Lung (tissue), 12 donors: ENCODE results near the gene IFT25. TPM values are rescaled to one million over a fixed set of nuclear protein-coding genes. Genes with fewer than 3 reads are reported as not detected.

ENCODE experiments used
- ATAC-seq: fragments of 200-7000 bp; cut with Tn5 transposase; one replicate; pipeline ENCODE4 v1.9.1; 2020; ENCODE audit warnings: moderate number of reproducible peaks; ENCODE audit not compliant: insufficient read depth, low FRiP score
- DNase-seq, 3 donors: peaks; one replicate each; pipeline ENCODE4 v3.0.0-alpha.2; 2013 to 2017
- H3K27ac ChIP-seq, 2 donors: one replicate each; pipeline ENCODE4 v1.5.1; 2013; ENCODE audit warnings: mild to moderate bottlenecking in 2 of 2, moderate library complexity in 2 of 2, control low read depth in 1 of 2, inconsistent platforms in 1 of 2, low read depth in 1 of 2, low read length in 1 of 2
- H3K27me3 ChIP-seq, 3 donors: one replicate each; pipeline ENCODE4 v1.5.1; 2013; ENCODE audit warnings: low read length in 2 of 3; ENCODE audit not compliant: control insufficient read depth in 3 of 3, insufficient read depth in 3 of 3
- H3K36me3 ChIP-seq, 4 donors: one replicate each; pipeline ENCODE4 v1.5.1; 2013; ENCODE audit warnings: low read length in 4 of 4, mild to moderate bottlenecking in 1 of 4, moderate library complexity in 1 of 4; ENCODE audit not compliant: control insufficient read depth in 4 of 4, insufficient read depth in 4 of 4
- H3K4me1 ChIP-seq, 5 donors: one replicate each; pipeline ENCODE4 v1.5.1; 2013; ENCODE audit warnings: low read length in 5 of 5, mild to moderate bottlenecking in 2 of 5, moderate library complexity in 1 of 5; ENCODE audit not compliant: control insufficient read depth in 5 of 5, insufficient read depth in 5 of 5
- H3K4me3 ChIP-seq: one replicate; pipeline ENCODE4 v1.5.1; 2013; ENCODE audit warnings: mild to moderate bottlenecking, control low read depth, moderate library complexity
- H3K9ac ChIP-seq, 2 donors: one replicate each; pipeline ENCODE4 v1.5.1; 2013; ENCODE audit warnings: low read length in 2 of 2, control low read depth in 1 of 2; ENCODE audit not compliant: insufficient read depth in 1 of 2
- H3K9me3 ChIP-seq, 4 donors: one replicate each; pipeline ENCODE4 v1.5.1; 2013; ENCODE audit warnings: low read length in 3 of 4, mild to moderate bottlenecking in 1 of 4, moderate library complexity in 1 of 4; ENCODE audit not compliant: control insufficient read depth in 4 of 4, insufficient read depth in 3 of 4
- WGBS, 2 donors: extraction: QIAGEN DNeasy Blood & Tissue Kit; methylation state at CpG; one replicate each; pipeline ENCODE4 v1.1.7; 2013; 5-methylcytosine and 5-hydroxymethylcytosine counted together
- polyA plus RNA-seq, 2 donors: library from polyadenylated mRNA; stranded (reverse); fragments of 200-250 nt; gene quantifications; one replicate each; pipeline ENCODE4 v1.2.1, GENCODE V29; 2013
- total RNA-seq, 2 donors: library from RNA; depleted of rRNA in 1 of 2; stranded (reverse); fragments of >200 nt in 1 of 2; gene quantifications; one replicate each; pipeline ENCODE4 v1.2.1, GENCODE V29; 2014 to 2021
- TF ChIP-seq, protein P1 (sequence below): IDR thresholded peaks from 2 replicates; pipeline ENCODE4 v1.5.1; 2012; ENCODE audit warnings: mild to moderate bottlenecking; ENCODE audit errors: control extremely low read depth, extremely low read depth
- donor health status: control.
- donor health status: control.
- donor health status: Bipolar disorder and iron deficiency.
- donor health status: healthy.
- donor health status: DM: yes; HTN: yes; CAD: no.

The IFT25 gene
- total and polyA plus RNA-seq, 4 donors: 18.2 to 46.1 (median 31.6) TPM

DNA sequence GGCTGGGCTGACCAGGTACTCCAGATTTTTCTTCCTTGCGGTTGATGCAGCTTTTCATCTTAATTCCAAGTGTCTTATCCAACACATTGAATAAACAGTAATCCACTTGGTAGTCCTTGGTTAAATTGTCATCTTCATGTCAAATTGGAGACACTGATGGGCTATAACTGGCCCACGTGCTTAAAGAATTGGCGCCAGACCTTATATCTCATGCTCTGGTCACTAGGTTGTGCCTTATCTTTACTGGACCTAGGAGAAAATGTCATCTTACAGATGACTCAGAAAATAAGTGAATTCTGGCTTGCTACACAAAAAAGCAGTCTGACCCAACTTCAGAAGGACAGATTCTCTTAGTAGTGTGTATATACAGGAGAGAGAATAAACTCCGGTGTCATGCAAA, 16.9 kb upstream of the IFT25 start:
- Histone ChIP-seq H3K27me3 (no peaks in the 10 kb centered on the region), H3K9me3 (no peaks in the 10 kb centered on the region), H3K4me3 (no peak overlapping the region), H3K36me3 (peaks cover 31 to 56% (median 37%) of the 10 kb centered on the region in 4 donors), H3K27ac (no peak overlapping the region), H3K9ac (no peak overlapping the region), H3K4me1 (peaks cover 0 to 2% (median 0%) of the 10 kb centered on the region in 5 donors)
- TF ChIP-seq, protein P1, sequence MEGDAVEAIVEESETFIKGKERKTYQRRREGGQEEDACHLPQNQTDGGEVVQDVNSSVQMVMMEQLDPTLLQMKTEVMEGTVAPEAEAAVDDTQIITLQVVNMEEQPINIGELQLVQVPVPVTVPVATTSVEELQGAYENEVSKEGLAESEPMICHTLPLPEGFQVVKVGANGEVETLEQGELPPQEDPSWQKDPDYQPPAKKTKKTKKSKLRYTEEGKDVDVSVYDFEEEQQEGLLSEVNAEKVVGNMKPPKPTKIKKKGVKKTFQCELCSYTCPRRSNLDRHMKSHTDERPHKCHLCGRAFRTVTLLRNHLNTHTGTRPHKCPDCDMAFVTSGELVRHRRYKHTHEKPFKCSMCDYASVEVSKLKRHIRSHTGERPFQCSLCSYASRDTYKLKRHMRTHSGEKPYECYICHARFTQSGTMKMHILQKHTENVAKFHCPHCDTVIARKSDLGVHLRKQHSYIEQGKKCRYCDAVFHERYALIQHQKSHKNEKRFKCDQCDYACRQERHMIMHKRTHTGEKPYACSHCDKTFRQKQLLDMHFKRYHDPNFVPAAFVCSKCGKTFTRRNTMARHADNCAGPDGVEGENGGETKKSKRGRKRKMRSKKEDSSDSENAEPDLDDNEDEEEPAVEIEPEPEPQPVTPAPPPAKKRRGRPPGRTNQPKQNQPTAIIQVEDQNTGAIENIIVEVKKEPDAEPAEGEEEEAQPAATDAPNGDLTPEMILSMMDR: no peak
- WGBS, 2 donors: 91 to 98% methylated on average over 4 of the region's 4 CpGs
- ATAC-seq: no peak
- no peak for DNase-seq

DNA sequence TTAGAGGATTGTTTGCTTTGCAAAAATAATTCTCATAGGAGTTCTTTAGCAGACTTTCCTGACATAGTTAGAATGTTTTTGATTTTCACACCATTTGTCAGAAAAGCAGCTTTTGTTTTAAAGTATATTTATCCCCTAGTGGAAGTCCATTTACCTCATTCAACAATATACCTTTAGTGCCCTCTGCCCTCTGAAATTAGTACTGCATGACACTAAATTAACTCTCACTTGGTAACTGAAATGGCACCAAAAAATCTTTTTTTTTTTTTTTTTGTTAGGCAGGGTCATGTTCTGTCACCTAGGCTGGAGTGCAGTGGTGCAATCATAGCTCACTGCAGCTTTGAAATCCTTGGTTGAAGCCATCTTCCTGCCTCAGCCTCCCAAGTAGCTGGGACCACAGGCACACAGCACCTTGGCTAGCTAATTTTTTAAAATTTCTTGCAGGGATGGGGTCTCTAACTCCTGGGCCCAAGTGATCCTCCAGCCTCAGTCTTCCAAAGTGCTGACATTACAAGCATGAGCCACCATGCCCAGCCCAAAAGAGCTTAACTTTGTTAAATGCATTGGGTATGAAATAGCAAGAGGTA, 14.3 kb upstream of the IFT25 start:
- no peak overlapping the region for H3K9ac ChIP-seq
- H3K27me3 ChIP-seq: no peaks in the 10 kb centered on the region
- ATAC-seq: no peak
- H3K27ac ChIP-seq: no peak overlapping the region
- DNase-seq: peak in 1 of 3 donors; percentile 19
- TF ChIP-seq, protein P1: peak; percentile 51
- H3K9me3 ChIP-seq: no peaks in the 10 kb centered on the region
- H3K4me3 ChIP-seq: no peak overlapping the region
- peaks cover 0 to 8% (median 0%) of the 10 kb centered on the region in 5 donors for H3K4me1 ChIP-seq
- peaks cover 21 to 49% (median 31%) of the 10 kb centered on the region in 4 donors for H3K36me3 ChIP-seq

DNA sequence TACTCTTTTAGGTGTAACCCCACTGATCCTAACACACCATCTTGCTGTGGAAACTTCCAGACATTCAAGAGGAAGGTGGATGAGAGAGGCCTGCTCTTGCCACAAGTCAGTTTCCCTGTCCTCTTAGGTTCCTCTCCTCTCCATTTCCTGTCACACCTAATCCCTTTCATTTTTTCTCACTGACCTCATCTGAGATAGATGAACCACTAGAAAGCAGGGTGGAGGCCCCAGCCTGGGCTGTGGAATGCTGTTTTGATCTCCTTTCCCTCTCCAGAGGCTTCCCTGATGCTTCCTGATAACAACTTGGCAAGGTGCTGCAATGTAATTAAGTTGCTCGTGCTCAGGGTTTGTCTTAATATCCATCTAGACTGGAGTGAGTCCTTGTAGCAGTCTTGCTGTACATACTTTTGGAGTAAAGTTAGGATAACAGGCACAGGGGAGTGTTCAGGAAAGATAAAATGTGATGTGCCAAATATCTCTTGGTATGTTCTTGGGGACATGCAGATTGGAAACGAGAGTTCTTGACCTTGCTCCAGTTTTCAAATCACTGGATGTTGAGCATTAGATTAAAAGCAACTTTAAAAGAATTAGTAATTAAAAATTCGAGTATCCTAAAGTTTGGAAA, 11.8 kb upstream of the IFT25 start:
- Histone ChIP-seq H3K27ac (peak overlapping the region in 1 of 2 donors; percentile 34), H3K9me3 (no peaks in the 10 kb centered on the region), H3K4me3 (no peak overlapping the region), H3K27me3 (no peaks in the 10 kb centered on the region), H3K4me1 (peaks cover 0 to 8% (median 0%) of the 10 kb centered on the region in 5 donors), H3K9ac (no peak overlapping the region), H3K36me3 (peaks cover 11 to 33% (median 20%) of the 10 kb centered on the region in 4 donors)
- WGBS, 2 donors: 52 to 73% methylated on average over 3 of the region's 3 CpGs
- DNase-seq (no peak), ATAC-seq (peak; percentile 34)
- TF ChIP-seq, protein P1: no peak
